IPS-20b (cell line): Measurements from ENCODE around the gene CAPN5.

Source experiments
- H3K27ac ChIP-seq: one replicate; pipeline ENCODE4 v1.5.1; 2013; ENCODE audit warnings: low read length
- H3K27me3 ChIP-seq: 2 replicates; pipeline ENCODE4 v1.6.1; 2013; ENCODE audit warnings: mild to moderate bottlenecking, low read length, inconsistent platforms; ENCODE audit not compliant: insufficient read depth
- H3K36me3 ChIP-seq: 2 replicates; pipeline ENCODE4 v1.6.1; 2013; ENCODE audit warnings: low read depth, mild to moderate bottlenecking, inconsistent platforms, low read length, moderate library complexity; ENCODE audit not compliant: insufficient read depth
- H3K4me1 ChIP-seq: 2 replicates; pipeline ENCODE4 v1.6.1; 2013; ENCODE audit warnings: mild to moderate bottlenecking, control low read depth, inconsistent platforms, low read length, moderate library complexity; ENCODE audit not compliant: insufficient read depth
- H3K4me3 ChIP-seq: 2 replicates; pipeline ENCODE4 v1.5.1; 2013; ENCODE audit warnings: mild to moderate bottlenecking, low read length, inconsistent platforms
- H3K9ac ChIP-seq: 2 replicates; pipeline ENCODE4 v1.6.1; 2013; ENCODE audit warnings: low read depth, mild to moderate bottlenecking, inconsistent platforms, low read length, moderate library complexity
- H3K9me3 ChIP-seq: 2 replicates; pipeline ENCODE4 v1.6.1; 2013; ENCODE audit warnings: mild to moderate bottlenecking, low read depth, low read length, inconsistent platforms; ENCODE audit not compliant: insufficient read depth

Gene CAPN5

GRCh38 chr11:77125695-77126094, 58.9 kb downstream of the CAPN5 start:
- peaks cover 4% of the 10 kb centered on the region; the same call in 1 of the 2 replicates for H3K4me1 ChIP-seq
- H3K4me3 ChIP-seq = no peak overlapping the region
- H3K9ac ChIP-seq = no peak overlapping the region

GRCh38 chr11:77126156-77126775, 59.5 kb downstream of the CAPN5 start:
- no peak overlapping the region for H3K27ac ChIP-seq
- H3K27me3 ChIP-seq = no peaks in the 10 kb centered on the region; the same call in 1 of the 2 replicates
- H3K4me1 ChIP-seq = peaks cover 4% of the 10 kb centered on the region; the same call in 1 of the 2 replicates
- H3K4me3 ChIP-seq = peak overlapping the region; percentile 65; the same call in 1 of the 2 replicates
- 0 out of 2 replicates have a peak, but pooled peaks cover 6% of the 10 kb centered on the region for H3K36me3 ChIP-seq
- H3K9ac ChIP-seq = no peak overlapping the region
- no peaks in the 10 kb centered on the region for H3K9me3 ChIP-seq

More at GRCh38 chr11:77125695-77126094, 58.9 kb downstream of the CAPN5 start:
- Histone ChIP-seq H3K27ac (no peak overlapping the region), H3K27me3 (no peaks in the 10 kb centered on the region; the same call in 1 of the 2 replicates), H3K9me3 (no peaks in the 10 kb centered on the region), H3K36me3 (0 out of 2 replicates have a peak, but pooled peaks cover 6% of the 10 kb centered on the region)

GRCh38 chr11:77126861-77127234, 60.1 kb downstream of the CAPN5 start:
- Histone ChIP-seq H3K4me1 (peaks cover 4% of the 10 kb centered on the region; the same call in 1 of the 2 replicates), H3K4me3 (peak overlapping the region; percentile 65), H3K27ac (no peak overlapping the region), H3K9me3 (no peaks in the 10 kb centered on the region), H3K36me3 (0 out of 2 replicates have a peak, but pooled peaks cover 6% of the 10 kb centered on the region), H3K9ac (no peak overlapping the region), H3K27me3 (no peaks in the 10 kb centered on the region; the same call in 1 of the 2 replicates)

GRCh38 chr11:77127235-77127911, 60.6 kb downstream of the CAPN5 start:
- peaks cover 4% of the 10 kb centered on the region; the same call in 1 of the 2 replicates for H3K4me1 ChIP-seq
- H3K27me3 ChIP-seq = no peaks in the 10 kb centered on the region; the same call in 1 of the 2 replicates
- H3K4me3 ChIP-seq = peak overlapping the region; percentile 65
- no peaks in the 10 kb centered on the region for H3K9me3 ChIP-seq
- H3K9ac ChIP-seq = peak overlapping the region; percentile 40; the same call in 1 of the 2 replicates
- no peak overlapping the region for H3K27ac ChIP-seq
- H3K36me3 ChIP-seq = 0 out of 2 replicates have a peak, but pooled peaks cover 6% of the 10 kb centered on the region

- 0 out of 2 replicates have a peak, but pooled peaks cover 6% of the 10 kb centered on the region for H3K36me3 ChIP-seq
- no peak within 1 kb of the TSS for H3K27ac ChIP-seq
- no peaks in the 10 kb centered on the region for H3K9me3 ChIP-seq
- peak within 1 kb of the TSS; percentile 65 for H3K4me3 ChIP-seq
- no peaks in the 10 kb centered on the region; the same call in 1 of the 2 replicates for H3K27me3 ChIP-seq
- H3K9ac ChIP-seq = peak within 1 kb of the TSS; percentile 40; the same call in 1 of the 2 replicates
- peaks cover 4% of the 10 kb centered on the region; the same call in 1 of the 2 replicates for H3K4me1 ChIP-seq
Observed at GRCh38 chr11:77127920-77128691, 61.3 kb downstream of the CAPN5 start, which contains the start of gene MYO7A. Gene MYO7A, plus strand, starts transcription at chr11:77128246. Its CDS starts 2,389 bp downstream, at chr11:77130635.

- Histone ChIP-seq H3K9ac (no peak overlapping the region), H3K36me3 (no peaks in the 10 kb centered on the region), H3K27ac (no peak overlapping the region), H3K27me3 (no peaks in the 10 kb centered on the region; the same call in 1 of the 2 replicates), H3K4me3 (no peak overlapping the region), H3K9me3 (no peaks in the 10 kb centered on the region), H3K4me1 (peaks cover 4% of the 10 kb centered on the region; the same call in 1 of the 2 replicates)
Observed at GRCh38 chr11:77129069-77129841, 62.5 kb downstream of the CAPN5 start.

- H3K4me1 ChIP-seq = peaks cover 4% of the 10 kb centered on the region; the same call in 1 of the 2 replicates
- H3K9me3 ChIP-seq = no peaks in the 10 kb centered on the region
- no peak overlapping the region for H3K9ac ChIP-seq
- no peak overlapping the region for H3K27ac ChIP-seq
- H3K36me3 ChIP-seq = no peaks in the 10 kb centered on the region
- no peaks in the 10 kb centered on the region; the same call in 1 of the 2 replicates for H3K27me3 ChIP-seq
- no peak overlapping the region for H3K4me3 ChIP-seq
Observed at GRCh38 chr11:77129842-77130756, 63.3 kb downstream of the CAPN5 start.

- H3K4me1 ChIP-seq = peaks cover 4% of the 10 kb centered on the region; the same call in 1 of the 2 replicates
- no peaks in the 10 kb centered on the region for H3K36me3 ChIP-seq
- no peaks in the 10 kb centered on the region; the same call in 1 of the 2 replicates for H3K27me3 ChIP-seq
- H3K4me3 ChIP-seq = no peak overlapping the region
- no peak overlapping the region for H3K27ac ChIP-seq
- no peaks in the 10 kb centered on the region for H3K9me3 ChIP-seq
- H3K9ac ChIP-seq = no peak overlapping the region
Observed at GRCh38 chr11:77130763-77131513, 64.2 kb downstream of the CAPN5 start.

GRCh38 chr11:77131560-77131959, 64.8 kb downstream of the CAPN5 start:
- Histone ChIP-seq H3K9ac (no peak overlapping the region), H3K4me3 (no peak overlapping the region), H3K27me3 (no peaks in the 10 kb centered on the region; the same call in 1 of the 2 replicates), H3K9me3 (no peaks in the 10 kb centered on the region), H3K36me3 (no peaks in the 10 kb centered on the region), H3K4me1 (peaks cover 4% of the 10 kb centered on the region; the same call in 1 of the 2 replicates), H3K27ac (no peak overlapping the region)
